HL-60/S4 treated with retinoic acid at 250 ng/mL for 4 days and 3 days (cell line): ENCODE results near the gene LTBP1.
"Not testable (repeated sequence)": the region's sequence is repeated elsewhere in the genome, so short reads cannot be mapped to it uniquely, and the experiment has no call there.

ENCODE experiments used
- in situ Hi-C: fragments of 300-500 bp; cut with MboI; formaldehyde crosslinking; loops from 2 replicates; pipeline ENCODE4 v1.7.0; 2022; ENCODE audit warnings: low sequenced_read_pairs

LTBP1 gene

GRCh38 chr2:33365264-33365970 lies 418.7 kb downstream of the LTBP1 start:
- in situ Hi-C loops, result no loop called here

- in situ Hi-C loops, result no loop called here
Measured at GRCh38 chr2:33366473-33366872, 419.7 kb downstream of the LTBP1 start.

GRCh38 chr2:33368524-33368923 lies 421.8 kb downstream of the LTBP1 start:
- in situ Hi-C loops, result not testable (repeated sequence)

- in situ Hi-C loops, result no loop called here
Measured at GRCh38 chr2:33369191-33369590, 422.4 kb downstream of the LTBP1 start.

- in situ Hi-C loops, result no loop called here
Measured at GRCh38 chr2:33370636-33371265, 424.0 kb downstream of the LTBP1 start.

- in situ Hi-C loops, result no loop called here
Measured at GRCh38 chr2:33371304-33372090, 424.7 kb downstream of the LTBP1 start.

GRCh38 chr2:33372940-33373553 lies 426.3 kb downstream of the LTBP1 start:
- in situ Hi-C loops, result no loop called here

GRCh38 chr2:33373986-33374385 lies 427.2 kb downstream of the LTBP1 start:
- in situ Hi-C loops, result no loop called here

- in situ Hi-C loops, result loop anchor here (25.0 kb wide), 1 partner anchor 613 kb away; no protein-coding TSS in a partner anchor
Measured at GRCh38 chr2:33375054-33375453, 428.3 kb downstream of the LTBP1 start.

GRCh38 chr2:33377048-33377447 lies 430.3 kb downstream of the LTBP1 start:
- in situ Hi-C loops, result loop anchor here (25.0 kb wide), 1 partner anchor 615 kb away; no protein-coding TSS in a partner anchor

- in situ Hi-C loops, result loop anchor here (25.0 kb wide), 1 partner anchor 616 kb away; no protein-coding TSS in a partner anchor
Measured at GRCh38 chr2:33378556-33379210, 431.9 kb downstream of the LTBP1 start.

- in situ Hi-C loops, result loop anchor here (25.0 kb wide), 1 partner anchor 618 kb away; no protein-coding TSS in a partner anchor
Measured at GRCh38 chr2:33380001-33380609, 433.4 kb downstream of the LTBP1 start.

GRCh38 chr2:33380719-33381118 lies 434.0 kb downstream of the LTBP1 start:
- in situ Hi-C loops, result loop anchor here (25.0 kb wide), 1 partner anchor 618 kb away; no protein-coding TSS in a partner anchor

- in situ Hi-C loops, result loop anchor here (25.0 kb wide), 1 partner anchor 619 kb away; no protein-coding TSS in a partner anchor
Measured at GRCh38 chr2:33381301-33381858, 434.6 kb downstream of the LTBP1 start.

- in situ Hi-C loops, result loop anchor here (25.0 kb wide), 1 partner anchor 622 kb away; no protein-coding TSS in a partner anchor
Measured at GRCh38 chr2:33383855-33384598, 437.3 kb downstream of the LTBP1 start.

- in situ Hi-C loops, result loop anchor here (25.0 kb wide), 1 partner anchor 622 kb away; no protein-coding TSS in a partner anchor
Measured at GRCh38 chr2:33384599-33384961, 437.8 kb downstream of the LTBP1 start.

- in situ Hi-C loops, result loop anchor here (25.0 kb wide), 1 partner anchor 627 kb away; no protein-coding TSS in a partner anchor
Measured at GRCh38 chr2:33388996-33389395, 442.2 kb downstream of the LTBP1 start.

GRCh38 chr2:33389695-33390094 lies 442.9 kb downstream of the LTBP1 start:
- in situ Hi-C loops, result loop anchor here (25.0 kb wide), 1 partner anchor 627 kb away; no protein-coding TSS in a partner anchor
